Smooth muscle cell (in vitro differentiated cells): ENCODE results near the gene VILL. TPM values are rescaled to one million over a fixed set of nuclear protein-coding genes. Genes with fewer than 3 reads are reported as not detected.

Experiments
- DNase-seq: peaks from one replicate; lab custom pipeline; 2025; ENCODE audit not compliant: unreplicated experiment; lab: John Stamatoyannopoulos, UW
- H2AFZ ChIP-seq: fragments of 200-600 bp; sonication (generic); 2 replicates; pipeline ENCODE4 v1.6.0; 2016; ENCODE audit warnings: antibody characterized with exemption, low read depth, mild to moderate bottlenecking
- H3F3A ChIP-seq: fragments of 200-600 bp; sonication (generic); 2 replicates; pipeline ENCODE4 v1.6.0; 2017; ENCODE audit warnings: antibody characterized with exemption, low read depth
- H3K27ac ChIP-seq: fragments of 200-600 bp; sonication (generic); 2 replicates; pipeline ENCODE4 v1.5.1; 2016; ENCODE audit warnings: low read depth, mild to moderate bottlenecking
- H3K27me3 ChIP-seq: fragments of 200-600 bp; sonication (generic); 2 replicates; pipeline ENCODE4 v1.6.1; 2016; ENCODE audit warnings: low read depth, mild to moderate bottlenecking
- H3K36me3 ChIP-seq: fragments of 200-600 bp; sonication (generic); 2 replicates; pipeline ENCODE4 v1.5.1; 2016; ENCODE audit warnings: low read depth
- H3K4me1 ChIP-seq: fragments of 200-600 bp; sonication (generic); 2 replicates; pipeline ENCODE4 v1.5.1; 2016; ENCODE audit warnings: low read depth
- H3K4me2 ChIP-seq: fragments of 200-600 bp; sonication (generic); 2 replicates; pipeline ENCODE4 v1.6.0; 2016; ENCODE audit warnings: mild to moderate bottlenecking
- H3K4me3 ChIP-seq: fragments of 200-600 bp; sonication (generic); 2 replicates; pipeline ENCODE4 v1.5.1; 2016; ENCODE audit warnings: mild to moderate bottlenecking
- H3K79me2 ChIP-seq: fragments of 200-600 bp; sonication (generic); 2 replicates; pipeline ENCODE4 v1.6.0; 2016; ENCODE audit warnings: low read depth, mild to moderate bottlenecking
- H3K9ac ChIP-seq: fragments of 200-600 bp; sonication (generic); 2 replicates; pipeline ENCODE4 v1.6.0; 2016; ENCODE audit warnings: low read depth
- H3K9me3 ChIP-seq: fragments of 200-600 bp; sonication (generic); replicated peaks from 2 replicates; pipeline ENCODE4 v1.5.1; 2016; ENCODE audit warnings: low read depth
- H4K20me1 ChIP-seq: fragments of 200-600 bp; sonication (generic); 2 replicates; pipeline ENCODE4 v1.6.0; 2016; ENCODE audit warnings: low read depth
- CTCF ChIP-seq: fragments of 200-600 bp; sonication (generic); IDR thresholded peaks from 2 replicates; pipeline ENCODE4 v1.5.1; 2017; ENCODE audit warnings: borderline replicate concordance, mild to moderate bottlenecking, antibody characterized with exemption; ENCODE audit not compliant: insufficient read depth, poor library complexity, severe bottlenecking
- WGBS: methylation state at CpG from one replicate; pipeline ENCODE4 v1.1.7; 2016; ENCODE audit warnings: low lambda C conversion rate; 5-methylcytosine and 5-hydroxymethylcytosine counted together
- polyA plus RNA-seq: library from polyadenylated mRNA; unstranded; fragments of >200 nt; fragmentation: Nextera tagmentation; extraction: Ambion mirVana; gene quantifications from 2 replicates; pipeline ENCODE4 v1.2.1, GENCODE V29; 2016
- total RNA-seq: library from RNA; depleted of rRNA; stranded (reverse); fragments of >200 nt; gene quantifications from 2 replicates; pipeline ENCODE4 v1.2.3, GENCODE V29; 2014

VILL gene
- total and polyA plus RNA-seq, 2 experiments from 2014 or later: 2.3 to 3.4 TPM

- Histone ChIP-seq H3K9me3 (no peaks in the 10 kb centered on the region), H3K79me2 (no peaks in the 10 kb centered on the region), H3K9ac (no peak overlapping the region), H3K4me2 (no peak overlapping the region), H3K4me1 (peaks cover 12% of the 10 kb centered on the region), H4K20me1 (no peaks in the 10 kb centered on the region), H2AFZ (no peak overlapping the region), H3K4me3 (no peak overlapping the region), H3K27me3 (no peaks in the 10 kb centered on the region), H3F3A (peaks cover 7% of the 10 kb centered on the region), H3K36me3 (no peaks in the 10 kb centered on the region), H3K27ac (no peak overlapping the region)
- 55% methylated on average over 3 of the region's 3 CpGs for WGBS
- DNase-seq: no peak
- TF ChIP-seq CTCF: no peak
These were observed 34.5 kb upstream of the VILL start for GRCh38 chr3:37955918-37956707.

- Histone ChIP-seq H3K27me3 (no peaks in the 10 kb centered on the region), H3K4me3 (no peak overlapping the region), H4K20me1 (no peaks in the 10 kb centered on the region), H3K9me3 (no peaks in the 10 kb centered on the region), H3K4me2 (no peak overlapping the region), H3K4me1 (peaks cover 17% of the 10 kb centered on the region), H3K79me2 (no peaks in the 10 kb centered on the region), H3K36me3 (no peaks in the 10 kb centered on the region), H3K27ac (no peak overlapping the region), H2AFZ (no peak overlapping the region), H3F3A (peaks cover 9% of the 10 kb centered on the region), H3K9ac (no peak overlapping the region)
- DNase-seq: no peak
- WGBS: 88% methylated on average over 2 of the region's 2 CpGs
- no peak for TF ChIP-seq CTCF
These were observed 33.7 kb upstream of the VILL start for GRCh38 chr3:37956723-37957538.

GRCh38 chr3:37957539-37957936 is 33.0 kb upstream of the VILL start:
- Histone ChIP-seq H3K79me2 (no peaks in the 10 kb centered on the region), H3K36me3 (no peaks in the 10 kb centered on the region), H3K4me3 (no peak overlapping the region), H3K9me3 (no peaks in the 10 kb centered on the region), H3K27ac (no peak overlapping the region), H2AFZ (no peak overlapping the region), H3K27me3 (no peaks in the 10 kb centered on the region), H3K4me1 (peaks cover 23% of the 10 kb centered on the region), H4K20me1 (no peaks in the 10 kb centered on the region), H3K4me2 (no peak overlapping the region), H3F3A (peaks cover 4% of the 10 kb centered on the region), H3K9ac (no peak overlapping the region)
- WGBS: 91% methylated on average over 7 of the region's 7 CpGs
- no peak for DNase-seq
- TF ChIP-seq CTCF: no peak
